Osteocyte (in vitro differentiated cells): ENCODE data around the gene FSHB. TPM values are rescaled to one million over a fixed set of nuclear protein-coding genes. Genes with fewer than 3 reads are reported as not detected.
"Not testable (repeated sequence)": the region's sequence is repeated elsewhere in the genome, so short reads cannot be mapped to it uniquely, and the experiment has no call there.

Experiments
- DNase-seq: peaks from one replicate; pipeline ENCODE4 v3.0.0; 2021; ENCODE audit warnings: mixed read lengths; ENCODE audit not compliant: unreplicated experiment; ENCODE audit errors: extremely low spot score
- H3K27ac Mint-ChIP-seq: one replicate; pipeline ENCODE4 v1.8.0; 2021; ENCODE audit warnings: mild to moderate bottlenecking, mixed read lengths; ENCODE audit not compliant: unreplicated experiment
- H3K27me3 Mint-ChIP-seq: one replicate; pipeline ENCODE4 v1.8.0; 2021; ENCODE audit warnings: mixed read lengths; ENCODE audit not compliant: unreplicated experiment
- H3K36me3 Mint-ChIP-seq: one replicate; pipeline ENCODE4 v1.8.0; 2021; ENCODE audit warnings: mixed read lengths; ENCODE audit not compliant: unreplicated experiment
- H3K4me1 Mint-ChIP-seq: one replicate; pipeline ENCODE4 v1.8.0; 2021; ENCODE audit warnings: mixed read lengths; ENCODE audit not compliant: unreplicated experiment
- H3K4me3 Mint-ChIP-seq: one replicate; pipeline ENCODE4 v1.8.0; 2021; ENCODE audit warnings: mild to moderate bottlenecking, moderate library complexity, mixed read lengths; ENCODE audit not compliant: unreplicated experiment
- H3K9me3 Mint-ChIP-seq: one replicate; pipeline ENCODE4 v1.8.0; 2021; ENCODE audit warnings: mixed read lengths; ENCODE audit not compliant: unreplicated experiment
- total RNA-seq: library from RNA; stranded (reverse); gene quantifications from 2 replicates; pipeline ENCODE4 v1.2.1, GENCODE V29; 2021
- TF ChIP-seq, protein P1 (sequence below): fragments of 200-600 bp; sonication (generic); IDR thresholded peaks from 2 replicates; pipeline ENCODE4 v1.5.0; 2021; ENCODE audit warnings: antibody characterized with exemption, mild to moderate bottlenecking, moderate library complexity

Gene FSHB
- total RNA-seq, 1 donor from 2014 or later = not detected

GRCh38 chr11:30261821-30262220 lies 31.0 kb downstream of the FSHB start:
- TF ChIP-seq, protein P1, sequence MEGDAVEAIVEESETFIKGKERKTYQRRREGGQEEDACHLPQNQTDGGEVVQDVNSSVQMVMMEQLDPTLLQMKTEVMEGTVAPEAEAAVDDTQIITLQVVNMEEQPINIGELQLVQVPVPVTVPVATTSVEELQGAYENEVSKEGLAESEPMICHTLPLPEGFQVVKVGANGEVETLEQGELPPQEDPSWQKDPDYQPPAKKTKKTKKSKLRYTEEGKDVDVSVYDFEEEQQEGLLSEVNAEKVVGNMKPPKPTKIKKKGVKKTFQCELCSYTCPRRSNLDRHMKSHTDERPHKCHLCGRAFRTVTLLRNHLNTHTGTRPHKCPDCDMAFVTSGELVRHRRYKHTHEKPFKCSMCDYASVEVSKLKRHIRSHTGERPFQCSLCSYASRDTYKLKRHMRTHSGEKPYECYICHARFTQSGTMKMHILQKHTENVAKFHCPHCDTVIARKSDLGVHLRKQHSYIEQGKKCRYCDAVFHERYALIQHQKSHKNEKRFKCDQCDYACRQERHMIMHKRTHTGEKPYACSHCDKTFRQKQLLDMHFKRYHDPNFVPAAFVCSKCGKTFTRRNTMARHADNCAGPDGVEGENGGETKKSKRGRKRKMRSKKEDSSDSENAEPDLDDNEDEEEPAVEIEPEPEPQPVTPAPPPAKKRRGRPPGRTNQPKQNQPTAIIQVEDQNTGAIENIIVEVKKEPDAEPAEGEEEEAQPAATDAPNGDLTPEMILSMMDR = no peak
- no peak for DNase-seq
- Mint-ChIP-seq H3K9me3 (no peaks in the 10 kb centered on the region), H3K4me1 (no peaks in the 10 kb centered on the region), H3K27me3 (peaks cover 6% of the 10 kb centered on the region), H3K27ac (no peak overlapping the region), H3K36me3 (peaks cover 2% of the 10 kb centered on the region), H3K4me3 (no peak overlapping the region)

DNA sequence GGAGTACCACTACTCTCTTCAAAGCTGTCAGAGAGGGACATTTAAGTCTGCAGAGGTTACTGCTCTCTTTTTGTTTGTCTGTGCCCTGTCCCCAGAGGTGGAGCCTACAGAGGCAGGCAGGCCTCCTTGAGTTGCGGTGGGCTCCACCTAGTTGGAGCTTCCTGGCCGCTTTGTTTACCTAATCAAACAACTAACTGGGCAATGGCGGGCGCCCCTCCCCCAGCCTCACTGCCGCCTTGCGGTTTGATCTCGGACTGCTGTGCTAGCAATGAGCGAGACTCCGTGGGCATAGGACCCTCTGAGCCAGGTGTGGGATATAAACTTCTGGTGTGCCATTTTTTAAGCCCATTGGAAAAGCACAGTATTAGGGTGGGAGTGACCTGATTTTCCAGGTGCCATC lies 37.8 kb downstream of the FSHB start:
- DNase-seq, H3K27ac Mint-ChIP-seq, H3K4me1 Mint-ChIP-seq, H3K9me3 Mint-ChIP-seq, H3K36me3 Mint-ChIP-seq, H3K4me3 Mint-ChIP-seq: not testable (repeated sequence)
- H3K27me3 Mint-ChIP-seq = peaks cover 30% of the 10 kb centered on the region

DNA sequence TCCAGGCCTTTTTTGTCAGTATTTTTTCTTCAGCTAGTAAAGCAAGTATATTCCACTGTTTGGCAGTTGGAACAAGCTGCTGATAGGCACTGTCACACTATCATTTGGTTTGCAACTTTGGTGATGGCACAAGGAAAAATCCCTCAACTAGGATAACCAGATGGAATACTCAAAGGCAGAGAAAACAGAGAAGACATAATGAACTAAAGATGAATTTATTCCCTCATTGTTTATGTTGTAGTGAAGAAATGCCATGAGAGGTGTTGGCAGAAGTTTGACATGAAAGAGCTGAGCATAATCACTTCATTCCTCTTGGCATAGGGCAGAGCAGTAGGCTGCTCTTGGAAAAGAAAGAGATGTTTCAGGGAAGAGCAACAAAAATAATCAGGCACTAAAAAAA lies 39.9 kb downstream of the FSHB start:
- no peak overlapping the region for H3K27ac Mint-ChIP-seq
- peaks cover 3% of the 10 kb centered on the region for H3K36me3 Mint-ChIP-seq
- DNase-seq = no peak
- no peaks in the 10 kb centered on the region for H3K9me3 Mint-ChIP-seq
- no peak overlapping the region for H3K4me3 Mint-ChIP-seq
- TF ChIP-seq, protein P1 = no peak
- peaks cover 44% of the 10 kb centered on the region for H3K27me3 Mint-ChIP-seq
- H3K4me1 Mint-ChIP-seq = peaks cover 4% of the 10 kb centered on the region

- H3K4me3 Mint-ChIP-seq = no peak overlapping the region
- no peaks in the 10 kb centered on the region for H3K9me3 Mint-ChIP-seq
- TF ChIP-seq, protein P1 = no peak
- H3K27ac Mint-ChIP-seq = no peak overlapping the region
- H3K4me1 Mint-ChIP-seq = no peaks in the 10 kb centered on the region
- no peak for DNase-seq
- peaks cover 42% of the 10 kb centered on the region for H3K27me3 Mint-ChIP-seq
- H3K36me3 Mint-ChIP-seq = no peaks in the 10 kb centered on the region
These were observed 46.4 kb downstream of the FSHB start for GRCh38 chr11:30277176-30277575.

DNA sequence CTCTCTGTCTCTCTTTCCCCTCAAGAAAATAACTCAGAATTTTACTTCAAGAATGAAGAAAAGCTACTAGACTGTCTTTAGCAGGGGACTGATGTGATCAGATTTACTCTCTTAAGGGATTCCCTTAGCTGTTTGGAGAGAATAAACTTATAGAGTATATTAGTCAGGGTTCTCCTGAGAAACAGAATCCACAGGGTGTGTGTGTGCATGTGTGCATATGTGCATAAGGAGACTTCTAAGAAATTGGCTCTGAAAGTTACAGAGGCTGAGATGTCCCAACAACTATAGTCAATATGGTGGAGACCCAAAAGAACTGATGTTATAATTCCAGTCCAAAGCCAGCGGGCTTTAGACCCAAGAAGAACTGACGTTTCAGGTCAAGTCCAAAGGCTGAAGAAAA lies 49.0 kb downstream of the FSHB start:
- TF ChIP-seq, protein P1 = no peak
- H3K27me3 Mint-ChIP-seq = peaks cover 25% of the 10 kb centered on the region
- peaks cover 3% of the 10 kb centered on the region for H3K4me1 Mint-ChIP-seq
- H3K4me3 Mint-ChIP-seq = no peak overlapping the region
- H3K36me3 Mint-ChIP-seq = no peaks in the 10 kb centered on the region
- H3K27ac Mint-ChIP-seq = no peak overlapping the region
- DNase-seq = no peak
- no peaks in the 10 kb centered on the region for H3K9me3 Mint-ChIP-seq
